NCI-H1105 treated with DMSO at 0.1 percent for 48 hours (cell line): ENCODE results near the gene RASSF3.
"Not testable (repeated sequence)": the region's sequence is repeated elsewhere in the genome, so short reads cannot be mapped to it uniquely, and the experiment has no call there.

ENCODE experiments used
- DNase-seq: peaks from one replicate; lab custom pipeline; 2025; lab: John Stamatoyannopoulos, UW

The RASSF3 gene

GRCh38 chr12:64633011-64633939 is 23.0 kb downstream of the RASSF3 start:
- DNase-seq: no peak

- DNase-seq: no peak
Measured at GRCh38 chr12:64633940-64634337, 23.6 kb downstream of the RASSF3 start.

DNA sequence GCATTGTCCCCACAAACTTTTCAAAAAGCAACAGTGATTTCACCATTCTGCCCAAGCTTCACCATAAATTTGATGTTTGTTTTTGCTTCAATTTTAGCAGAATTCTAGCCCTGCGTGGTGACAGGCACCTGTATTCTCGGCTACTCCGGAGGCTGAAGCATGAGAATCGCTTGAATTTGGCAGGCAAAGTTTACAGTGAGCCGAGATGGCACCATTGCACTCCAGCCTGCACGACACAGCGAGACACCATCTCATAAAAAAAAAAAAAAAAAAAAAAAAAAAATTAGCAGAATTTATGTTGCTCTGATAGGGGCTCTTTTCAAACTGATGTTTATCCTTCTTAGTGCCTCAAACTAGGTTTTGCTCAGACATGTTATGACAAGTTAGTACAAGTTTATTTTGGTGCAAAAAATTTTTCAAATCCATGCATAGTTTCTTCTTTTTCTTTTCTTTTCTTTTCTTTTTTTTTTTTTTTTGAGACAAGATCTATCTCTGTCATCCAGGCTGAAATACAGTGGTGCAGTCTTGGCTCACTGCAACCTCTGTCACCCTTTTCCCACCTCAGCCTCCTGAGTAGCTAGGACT is 24.3 kb downstream of the RASSF3 start:
- DNase-seq: no peak

GRCh38 chr12:64635356-64635998 is 25.2 kb downstream of the RASSF3 start:
- no peak for DNase-seq

DNA sequence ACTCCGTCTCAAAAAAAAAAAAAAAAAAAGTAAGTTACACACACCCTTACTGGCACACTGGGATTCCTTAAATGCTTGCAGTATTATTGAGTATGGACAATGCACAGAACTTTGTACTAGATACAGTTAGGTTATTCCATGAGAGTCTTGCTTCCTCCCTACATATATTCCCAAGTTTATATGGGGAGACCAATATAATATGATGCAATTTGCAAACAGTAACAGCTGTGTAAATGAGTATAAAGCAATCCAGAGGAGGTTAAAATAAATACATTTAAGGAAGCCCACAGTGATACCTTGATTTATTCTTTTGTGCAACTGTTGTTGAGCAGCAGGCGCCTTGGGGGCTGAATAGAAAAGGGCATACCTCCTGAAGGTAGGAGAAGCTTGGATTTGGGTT is 26.6 kb downstream of the RASSF3 start:
- DNase-seq: no peak

- no peak for DNase-seq
Measured at GRCh38 chr12:64639466-64639865, 29.2 kb downstream of the RASSF3 start.

DNA sequence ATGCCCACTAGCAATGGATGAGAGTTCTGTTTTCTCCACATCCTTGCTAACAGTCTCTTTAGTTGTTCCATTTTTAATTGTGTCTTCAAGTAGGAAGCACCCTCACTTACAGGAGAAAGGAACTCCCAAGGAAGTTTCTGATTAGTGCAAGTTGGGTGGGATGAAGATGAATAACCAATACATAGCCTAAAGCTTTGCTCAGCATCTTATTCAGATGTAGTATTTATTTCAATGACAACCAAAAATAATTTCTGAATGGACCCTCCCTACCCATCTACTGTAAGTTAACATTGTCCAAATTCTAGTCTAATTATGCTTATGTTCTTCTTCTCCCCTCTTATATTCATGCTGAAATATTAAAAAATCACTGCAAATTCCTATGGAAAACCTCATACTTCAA is 36.0 kb downstream of the RASSF3 start:
- DNase-seq: no peak

GRCh38 chr12:64649487-64649886 is 39.2 kb downstream of the RASSF3 start:
- DNase-seq: no peak

DNA sequence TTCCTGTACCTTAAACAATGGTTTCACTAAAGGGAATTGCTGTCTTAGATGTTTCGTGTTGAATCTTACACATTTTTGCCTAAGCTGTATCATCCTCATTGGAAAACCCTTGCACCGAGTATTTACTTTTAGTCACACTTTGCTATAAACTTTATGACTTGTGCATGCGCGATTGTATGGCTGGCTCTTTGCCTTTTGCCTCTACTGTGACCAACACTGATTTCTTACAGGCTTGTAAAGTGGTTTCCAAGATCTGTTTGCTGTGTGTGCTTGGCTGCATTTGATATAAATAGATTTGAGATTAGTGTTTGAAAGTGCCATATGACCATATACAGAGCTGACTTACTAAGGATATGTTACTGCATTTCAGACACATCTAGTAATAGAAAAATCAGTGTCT is 40.5 kb downstream of the RASSF3 start:
- no peak for DNase-seq

- DNase-seq: no peak
Measured at GRCh38 chr12:64652346-64652745, 42.1 kb downstream of the RASSF3 start.

GRCh38 chr12:64653123-64653522 is 42.8 kb downstream of the RASSF3 start:
- no peak for DNase-seq

DNA sequence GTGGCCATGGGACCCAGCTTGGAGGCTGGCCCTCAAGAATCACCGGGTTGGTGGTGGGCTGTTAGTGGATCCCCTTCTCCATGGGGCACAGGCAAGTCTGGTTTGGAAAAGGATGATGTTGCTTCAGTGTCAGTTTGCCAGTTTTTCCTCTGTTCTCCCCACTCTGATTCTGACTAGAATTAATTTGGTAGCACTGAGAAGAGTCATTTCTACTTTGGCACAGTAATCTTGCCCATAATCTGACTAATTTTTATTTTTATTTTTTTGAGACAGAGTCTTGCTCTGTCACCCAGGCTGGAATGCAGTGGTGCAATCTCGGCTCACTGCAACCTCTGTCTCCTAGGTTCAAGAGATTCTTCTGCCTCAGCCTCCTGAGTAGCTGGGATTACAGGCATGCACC is 43.6 kb downstream of the RASSF3 start:
- DNase-seq: not testable (repeated sequence)

- DNase-seq: no peak
Measured at GRCh38 chr12:64655141-64655540, 44.8 kb downstream of the RASSF3 start.

DNA sequence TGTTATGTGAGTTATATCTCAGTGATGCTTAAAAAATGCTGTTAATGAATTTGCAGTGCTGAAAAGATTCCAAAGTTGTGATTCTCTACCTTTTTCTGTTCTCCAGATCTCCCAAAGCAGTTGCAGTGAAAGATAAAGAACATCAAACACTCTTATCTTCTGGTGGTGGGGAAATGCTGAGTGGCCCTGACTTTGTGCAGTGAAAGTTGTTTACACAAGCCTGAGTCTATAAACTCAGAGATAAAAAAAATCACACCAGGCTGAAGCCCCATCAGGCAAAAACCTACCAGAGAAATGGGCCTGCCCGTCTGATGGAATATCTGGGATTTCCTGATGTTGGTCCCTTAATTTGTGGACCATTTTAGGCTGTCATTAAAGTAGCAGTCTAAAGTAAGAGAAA is 46.1 kb downstream of the RASSF3 start:
- DNase-seq: no peak

DNA sequence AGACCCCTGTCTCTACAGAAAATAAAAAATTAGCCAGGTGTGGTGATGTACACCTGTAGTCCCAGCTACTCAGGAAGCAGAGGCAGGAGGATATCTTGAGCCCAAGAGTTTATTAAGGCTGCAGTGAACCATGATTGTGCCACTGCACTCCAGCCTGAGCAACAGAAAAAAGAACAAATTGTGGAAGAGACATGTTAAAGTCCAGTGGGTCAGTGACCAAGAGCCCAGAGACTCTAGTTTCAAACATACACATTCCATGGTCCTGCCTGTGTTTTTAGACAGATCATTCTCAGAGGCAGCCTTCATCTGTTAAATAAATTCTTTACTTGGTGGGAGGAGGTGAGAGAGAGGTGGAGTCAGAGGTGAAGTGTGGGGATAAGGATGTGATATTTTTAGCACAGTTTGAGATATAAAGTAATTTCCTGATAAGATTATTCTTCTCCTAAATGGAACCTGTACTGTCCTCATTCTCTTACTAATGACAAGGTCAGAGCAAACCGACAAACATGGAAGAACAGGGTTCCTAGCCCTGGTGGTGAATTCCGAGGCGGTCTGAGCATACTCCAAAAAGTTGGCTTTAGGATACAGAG is 48.7 kb downstream of the RASSF3 start:
- DNase-seq: no peak

DNA sequence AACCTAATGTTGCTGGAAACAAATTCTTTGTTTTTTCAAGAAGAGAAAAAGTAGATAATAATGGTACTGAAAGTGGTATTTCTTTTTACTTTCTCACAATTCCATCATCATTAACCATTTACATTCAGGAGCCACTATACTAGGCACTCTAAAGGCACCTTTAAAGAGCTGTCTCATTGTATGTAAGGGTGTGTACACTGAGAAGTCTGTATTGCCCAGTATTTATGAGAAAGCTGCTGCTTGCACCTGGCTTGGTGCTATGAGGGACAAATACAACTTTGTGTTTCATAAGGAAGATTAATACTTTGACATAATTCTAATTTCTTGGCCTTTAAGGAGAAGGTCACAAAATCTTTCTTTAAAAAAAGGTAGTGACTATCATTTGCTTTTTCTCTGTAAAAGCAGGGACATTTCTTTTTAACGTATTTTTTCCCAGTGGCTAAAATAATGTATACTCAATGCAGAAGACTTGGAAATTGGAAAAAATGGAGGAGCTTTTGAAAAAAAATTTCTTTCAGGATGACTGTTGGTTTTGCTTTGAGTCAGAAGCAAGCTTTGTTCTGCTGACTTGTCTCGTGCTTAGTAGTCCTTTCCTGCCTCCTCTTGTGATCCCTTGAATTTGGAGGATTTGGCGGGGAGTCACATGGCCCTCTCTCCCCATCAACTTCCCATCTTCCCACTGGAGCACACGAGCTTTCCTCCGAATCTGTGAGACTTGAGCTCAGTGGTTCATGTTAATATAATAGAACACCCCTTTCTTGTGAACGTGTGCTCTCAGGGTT is 50.1 kb downstream of the RASSF3 start:
- DNase-seq: no peak

DNA sequence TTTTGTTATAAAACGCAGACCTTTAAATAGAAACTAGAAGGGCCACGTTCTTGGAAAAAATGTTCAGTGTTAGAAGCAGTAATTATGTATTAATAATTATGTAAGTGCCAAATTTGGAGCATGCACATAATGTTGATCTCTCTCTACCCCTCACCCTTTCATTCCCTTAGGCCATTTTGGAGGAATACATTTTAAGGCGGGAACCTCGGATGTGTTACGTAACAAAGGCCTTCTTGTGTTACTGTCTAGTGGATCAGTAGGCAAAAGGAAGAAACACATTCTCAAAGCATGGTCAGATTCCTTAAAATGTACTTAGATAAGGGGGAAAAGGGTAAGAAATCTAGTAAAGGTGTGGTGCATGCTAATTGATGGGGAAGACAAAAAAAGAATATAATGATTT is 52.7 kb downstream of the RASSF3 start:
- DNase-seq: no peak

GRCh38 chr12:64665514-64665913 is 55.2 kb downstream of the RASSF3 start:
- no peak for DNase-seq

GRCh38 chr12:64666054-64666914 is 56.0 kb downstream of the RASSF3 start:
- no peak for DNase-seq

GRCh38 chr12:64667793-64668192 is 57.5 kb downstream of the RASSF3 start:
- DNase-seq: no peak

- DNase-seq: no peak
Measured at GRCh38 chr12:64669270-64669842, 59.1 kb downstream of the RASSF3 start.
